GM21619 (cell line): ENCODE measurements around the gene ADCYAP1R1.

ENCODE experiments used
- ATAC-seq: cut with Tn5 transposase; IDR thresholded peaks from one replicate; pipeline ENCODE4 v1.9.1; 2021; ENCODE audit not compliant: unreplicated experiment

The ADCYAP1R1 gene

DNA sequence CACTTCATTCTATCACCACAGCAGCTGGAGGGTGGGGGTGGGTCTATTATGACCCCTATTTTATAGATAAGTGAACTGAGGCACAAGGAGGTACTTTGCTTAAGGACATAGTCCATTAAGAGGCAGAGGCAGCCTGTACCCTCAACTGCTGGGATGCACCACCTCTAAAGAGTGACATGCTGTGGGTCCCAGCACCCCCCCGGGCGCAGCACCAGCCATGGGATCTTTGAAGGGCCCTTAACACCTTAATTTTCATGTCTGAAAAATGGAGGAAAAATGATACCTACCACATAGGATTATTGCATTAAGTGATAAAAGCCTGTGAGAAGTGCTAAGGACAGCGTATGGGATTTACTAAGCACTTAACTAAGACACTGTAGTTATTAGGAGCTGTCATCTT, 15.4 kb downstream of the ADCYAP1R1 start:
- no peak for ATAC-seq

DNA sequence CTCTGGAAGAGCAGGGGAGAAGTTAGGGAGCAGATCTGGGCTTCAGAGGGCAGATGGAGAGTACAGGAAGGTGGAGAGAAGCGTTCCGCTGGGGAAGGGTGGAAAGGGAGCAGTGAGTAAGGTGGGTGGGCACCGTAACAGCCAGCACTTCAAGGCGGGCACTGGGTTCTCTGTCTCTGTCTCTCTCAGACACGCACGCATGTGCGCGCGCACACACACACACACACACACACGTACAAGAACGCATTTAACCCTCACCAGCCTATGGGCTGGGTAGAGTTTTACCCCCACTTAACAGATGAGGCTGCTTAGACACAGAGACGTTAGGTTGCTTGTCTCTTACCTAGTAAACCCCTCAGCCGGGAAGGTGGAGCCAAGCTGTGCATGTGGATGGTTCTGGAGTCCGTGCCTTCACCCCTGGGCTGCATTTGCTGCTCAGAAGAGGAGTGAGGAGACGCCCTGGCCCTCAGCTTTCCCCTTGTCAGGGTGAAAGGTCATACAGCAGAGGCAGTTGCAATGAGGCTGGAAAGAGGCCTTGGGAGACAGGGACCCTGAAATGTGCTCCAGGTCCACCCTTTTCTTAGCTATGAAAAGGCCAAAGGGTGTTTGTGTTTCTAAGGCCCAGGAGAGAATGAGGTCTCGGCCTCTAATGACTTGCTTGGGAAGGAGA, 16.0 kb downstream of the ADCYAP1R1 start:
- ATAC-seq = no peak

DNA sequence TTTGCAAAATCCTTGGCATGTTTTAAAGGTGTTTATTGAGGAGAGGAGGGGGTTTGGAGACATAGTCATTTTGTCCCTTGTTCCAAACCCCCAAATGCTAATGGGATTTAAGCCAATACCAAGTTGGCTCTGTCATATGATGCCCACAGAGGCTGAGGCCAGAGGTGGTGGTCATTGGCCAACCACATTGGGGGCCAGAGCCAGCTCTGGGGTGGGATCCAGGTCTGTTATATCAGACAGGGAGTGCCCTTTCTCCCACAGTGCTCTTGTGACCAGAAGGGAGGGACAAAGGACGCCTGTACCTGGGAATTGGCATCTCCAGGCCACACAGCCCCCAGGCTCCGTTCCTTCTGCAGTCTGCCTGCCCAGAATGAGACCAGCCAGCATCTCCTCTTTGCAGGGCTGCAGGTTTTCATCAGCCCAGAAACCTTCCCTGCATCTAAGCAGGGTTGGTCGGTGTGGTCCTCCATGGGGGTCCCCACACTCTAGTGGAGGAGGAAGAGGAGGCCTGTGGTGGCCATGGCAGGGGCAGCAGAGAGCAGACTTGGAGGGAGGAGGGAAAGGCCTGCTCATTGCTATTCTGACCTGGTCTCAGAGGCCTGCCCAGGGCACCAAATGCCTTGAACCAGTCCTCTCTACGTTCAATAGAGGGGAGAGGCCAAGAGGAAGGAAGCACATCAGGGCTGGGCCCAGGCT, 17.9 kb downstream of the ADCYAP1R1 start:
- ATAC-seq = no peak

DNA sequence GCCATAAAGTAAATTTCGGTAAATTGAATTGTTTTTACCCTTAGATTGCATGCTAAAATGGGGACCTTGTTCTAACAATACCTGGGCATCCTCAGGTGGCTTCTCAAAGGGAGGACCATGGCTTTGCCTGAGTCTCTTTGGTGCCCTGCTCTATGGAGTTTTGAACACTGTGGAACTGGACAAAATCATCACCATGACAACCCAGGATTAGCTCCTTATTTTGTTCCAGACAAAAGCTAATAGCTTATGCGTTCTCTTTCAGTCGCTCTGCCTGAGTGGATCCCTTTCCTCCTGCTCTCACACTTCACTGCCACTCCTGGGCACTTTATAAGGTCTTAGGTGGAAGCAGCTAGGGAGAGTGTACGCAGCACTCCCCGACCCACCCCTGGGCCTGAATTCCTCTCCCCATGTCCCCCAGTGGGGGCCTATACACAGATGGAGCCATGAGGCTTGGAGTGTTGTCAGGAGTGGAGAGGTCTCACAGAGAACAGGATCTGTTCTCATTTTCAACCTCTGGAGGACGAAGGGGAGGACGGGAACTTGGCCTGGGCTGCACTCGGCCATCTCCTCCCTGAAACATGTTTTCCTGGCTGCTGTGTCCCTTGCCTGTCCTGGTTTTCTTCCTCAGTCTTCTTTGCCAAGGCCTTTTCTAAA, 19.0 kb downstream of the ADCYAP1R1 start:
- ATAC-seq = no peak

DNA sequence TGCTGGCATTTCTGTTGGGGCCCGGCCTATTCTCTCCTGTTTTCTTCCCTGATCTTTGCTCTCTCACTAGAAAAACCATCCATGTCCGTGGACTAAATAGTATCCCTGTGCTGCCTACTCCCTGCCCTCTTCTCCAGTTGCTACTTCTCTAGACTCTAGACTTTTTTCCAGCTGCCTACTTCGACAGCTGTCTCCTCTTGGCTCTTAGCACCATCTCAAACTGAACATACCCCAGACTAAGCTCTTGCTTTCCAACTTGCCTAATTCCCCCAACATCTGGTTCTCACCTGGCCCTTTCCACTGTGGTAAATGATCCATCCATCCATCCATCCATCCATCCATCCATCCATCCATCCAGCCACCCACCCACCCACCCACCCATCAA, 19.5 kb downstream of the ADCYAP1R1 start:
- no peak for ATAC-seq

DNA sequence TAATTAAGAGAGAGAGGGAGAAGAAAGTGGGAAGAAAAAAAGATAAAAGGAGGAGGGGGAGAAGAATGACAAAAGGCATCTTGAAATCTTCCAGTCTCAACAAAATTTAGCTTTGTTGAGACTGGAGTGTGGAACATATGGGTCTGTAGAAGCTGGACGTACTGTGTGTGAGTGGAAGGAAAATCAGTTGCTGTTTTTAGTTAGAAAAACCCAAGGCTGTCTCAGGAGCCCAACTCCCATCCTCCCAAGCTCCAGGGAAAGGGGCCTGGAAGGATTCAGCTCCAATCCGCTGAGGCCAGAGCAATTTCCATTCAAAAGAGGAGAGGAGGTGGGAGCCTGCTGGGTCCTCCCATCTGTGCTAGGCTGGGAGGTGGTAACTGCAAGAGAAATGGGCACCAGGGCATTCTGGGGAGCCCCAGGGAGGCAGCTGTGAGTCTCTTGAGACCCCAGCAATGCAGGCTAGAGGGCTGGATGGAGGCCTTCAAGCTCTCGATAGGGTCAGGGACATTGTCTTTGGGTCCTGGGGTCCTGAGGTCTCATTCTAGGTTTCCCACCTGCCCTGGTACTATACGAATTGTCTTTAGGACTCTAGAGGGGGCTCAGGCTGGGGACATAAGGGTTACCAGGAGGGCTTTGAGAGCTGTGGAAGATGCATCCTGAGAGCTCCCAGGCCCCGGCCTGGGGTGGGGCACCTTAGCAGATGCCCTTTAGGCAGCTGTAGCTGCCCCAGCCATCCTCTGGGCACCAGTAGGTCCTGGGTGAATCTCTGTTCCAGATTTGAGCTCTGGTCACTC, 21.4 kb downstream of the ADCYAP1R1 start:
- no peak for ATAC-seq

DNA sequence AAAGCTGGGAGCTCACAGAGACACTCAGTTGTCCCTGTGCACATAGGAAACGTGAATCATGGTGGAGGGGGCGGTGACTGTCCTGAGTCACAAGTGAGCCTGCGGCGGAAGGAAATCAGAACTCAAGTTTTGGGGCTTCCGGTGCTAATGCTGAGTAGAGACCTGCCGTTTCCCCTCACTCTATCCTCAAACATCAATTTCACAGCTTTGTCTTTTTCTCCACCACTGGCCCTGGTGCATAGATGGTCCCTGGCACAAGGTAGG, 21.9 kb downstream of the ADCYAP1R1 start:
- ATAC-seq = no peak

DNA sequence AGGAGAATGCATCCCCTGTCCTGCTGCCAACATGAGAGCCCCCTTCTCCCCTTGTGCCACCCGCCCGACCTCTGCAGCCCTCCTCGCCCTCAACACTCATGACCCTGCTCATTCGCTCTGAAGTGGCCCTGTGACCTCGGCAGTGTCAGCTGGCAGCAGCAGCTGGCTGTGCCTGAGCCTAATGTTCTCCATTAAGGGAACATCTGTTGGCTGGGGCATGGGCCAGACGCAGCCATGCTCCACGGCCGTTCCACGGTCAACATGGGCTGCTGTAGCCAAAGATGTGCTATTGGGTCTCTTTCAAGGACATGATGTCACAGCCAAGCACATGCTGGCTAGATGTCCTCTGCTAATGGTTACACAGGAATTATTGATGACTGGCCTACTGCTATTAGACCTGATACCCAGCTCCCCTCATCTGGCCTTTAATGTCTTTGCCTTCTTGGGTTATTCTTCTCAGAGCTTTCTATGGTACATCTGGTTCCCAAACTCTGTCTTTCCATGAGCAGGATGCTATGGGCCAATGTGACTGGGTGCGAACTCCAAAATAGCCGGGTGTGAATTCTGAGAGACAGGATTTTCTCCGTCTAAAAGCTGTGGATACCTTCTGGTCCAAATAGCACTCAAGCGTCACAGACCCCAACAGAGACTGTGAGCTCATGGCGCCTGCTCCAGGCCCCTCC, 22.4 kb downstream of the ADCYAP1R1 start:
- ATAC-seq = no peak

DNA sequence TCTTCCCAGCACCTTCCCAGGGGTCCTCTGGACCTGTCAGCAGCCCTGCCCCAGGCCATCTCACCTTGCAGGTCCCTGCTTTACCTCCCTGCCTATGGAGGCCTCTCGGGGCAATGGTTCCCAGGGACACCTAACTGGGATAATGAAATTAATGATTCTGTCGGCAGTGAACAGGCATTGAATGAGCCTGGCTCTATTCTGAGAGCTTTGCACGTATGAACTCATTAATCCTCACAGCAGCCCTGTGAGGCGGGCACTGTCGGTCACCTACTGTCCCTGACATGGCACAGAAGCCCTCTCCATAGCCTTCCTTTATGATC, 22.9 kb downstream of the ADCYAP1R1 start:
- ATAC-seq = no peak

DNA sequence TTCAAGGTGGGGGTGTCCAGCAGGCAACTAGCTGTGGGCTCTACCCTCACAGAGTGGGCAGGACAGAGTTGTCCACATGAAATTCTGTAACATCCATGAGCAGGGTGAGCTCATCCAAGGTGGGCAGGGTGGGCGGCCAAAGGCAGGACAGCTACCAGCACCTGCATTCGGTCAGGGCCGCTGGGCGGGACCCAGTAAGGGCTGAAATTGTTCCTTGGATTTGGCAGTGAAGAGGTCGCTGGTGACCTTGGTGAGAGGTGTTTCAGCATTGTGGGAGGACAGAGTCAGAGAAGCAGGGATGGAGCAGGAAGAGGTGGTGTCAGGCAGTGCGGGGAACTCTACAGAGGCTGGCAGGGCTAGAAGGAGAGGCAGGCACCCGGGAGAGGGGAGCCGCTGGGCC, 23.9 kb downstream of the ADCYAP1R1 start:
- no peak for ATAC-seq

DNA sequence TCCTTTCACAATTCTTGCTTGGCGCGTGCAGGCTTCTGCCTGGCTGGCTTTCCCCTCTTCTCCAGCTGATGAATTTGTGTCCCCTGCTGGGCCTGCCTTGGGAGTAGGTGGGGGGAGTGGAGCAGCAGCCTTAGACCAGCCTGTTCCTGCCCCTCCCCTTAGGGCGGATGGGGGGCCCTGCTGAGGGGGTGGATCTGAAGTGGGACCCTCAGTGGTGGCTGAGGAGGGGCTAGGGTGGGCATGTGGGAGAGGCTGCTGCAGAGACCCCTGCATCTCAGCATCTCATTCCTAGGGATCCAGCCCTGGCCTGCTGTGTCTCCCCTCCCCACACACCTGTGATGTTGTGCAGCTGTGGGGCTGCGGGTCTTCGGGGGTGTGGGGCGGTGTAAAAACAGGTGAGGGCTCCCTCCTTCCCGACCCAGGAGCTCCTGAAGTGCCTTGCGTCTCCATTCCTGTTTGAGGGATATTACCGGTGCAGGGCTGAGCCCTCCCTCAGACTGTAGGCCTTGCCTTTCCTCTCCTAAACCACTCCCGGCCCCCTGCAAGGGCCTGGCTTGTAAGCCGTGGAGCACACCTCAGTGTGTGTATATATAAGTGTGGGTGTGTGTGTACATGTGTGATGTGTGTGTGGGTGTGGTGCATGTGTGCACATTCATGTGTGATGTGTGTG, 24.7 kb downstream of the ADCYAP1R1 start:
- ATAC-seq = no peak

DNA sequence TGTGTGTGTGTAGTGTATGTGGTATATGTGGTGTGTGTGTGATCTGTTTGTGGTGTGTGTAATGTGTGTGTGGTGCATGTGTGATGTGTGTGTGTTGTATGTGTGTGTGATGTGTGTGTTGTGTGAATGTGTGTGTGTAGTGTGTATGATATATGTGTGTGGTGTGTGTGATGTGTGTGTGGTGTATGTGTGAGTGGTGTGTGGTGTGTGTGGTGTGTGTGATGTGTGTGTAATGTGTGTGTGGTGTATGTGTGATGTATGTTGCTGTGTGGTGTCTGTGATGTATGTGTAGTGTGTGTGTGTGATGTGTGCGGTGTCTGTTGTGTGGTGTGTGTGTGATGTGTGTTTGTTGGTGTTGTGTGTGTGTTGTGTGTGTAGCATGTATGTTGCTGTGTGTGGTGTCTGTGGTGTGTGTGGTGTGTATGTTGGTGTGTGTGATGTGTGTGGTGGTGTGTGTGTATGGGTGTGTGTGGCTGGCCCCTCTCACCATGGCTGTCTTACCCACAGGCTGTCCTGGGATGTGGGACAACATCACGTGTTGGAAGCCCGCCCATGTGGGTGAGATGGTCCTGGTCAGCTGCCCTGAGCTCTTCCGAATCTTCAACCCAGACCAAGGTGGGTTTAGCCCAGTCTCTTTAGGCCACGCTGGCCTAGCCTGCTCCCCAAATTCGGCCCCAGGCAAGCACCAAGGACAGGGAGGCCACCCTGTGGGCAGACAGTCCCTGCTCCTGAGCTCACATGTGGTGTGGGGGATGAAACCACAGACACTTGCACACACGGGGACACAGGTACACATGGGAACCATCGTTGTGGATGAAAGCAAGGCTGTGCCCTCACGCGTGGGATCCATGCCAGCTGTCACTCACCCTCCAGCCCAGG, 25.6 kb downstream of the ADCYAP1R1 start:
- ATAC-seq = no peak

DNA sequence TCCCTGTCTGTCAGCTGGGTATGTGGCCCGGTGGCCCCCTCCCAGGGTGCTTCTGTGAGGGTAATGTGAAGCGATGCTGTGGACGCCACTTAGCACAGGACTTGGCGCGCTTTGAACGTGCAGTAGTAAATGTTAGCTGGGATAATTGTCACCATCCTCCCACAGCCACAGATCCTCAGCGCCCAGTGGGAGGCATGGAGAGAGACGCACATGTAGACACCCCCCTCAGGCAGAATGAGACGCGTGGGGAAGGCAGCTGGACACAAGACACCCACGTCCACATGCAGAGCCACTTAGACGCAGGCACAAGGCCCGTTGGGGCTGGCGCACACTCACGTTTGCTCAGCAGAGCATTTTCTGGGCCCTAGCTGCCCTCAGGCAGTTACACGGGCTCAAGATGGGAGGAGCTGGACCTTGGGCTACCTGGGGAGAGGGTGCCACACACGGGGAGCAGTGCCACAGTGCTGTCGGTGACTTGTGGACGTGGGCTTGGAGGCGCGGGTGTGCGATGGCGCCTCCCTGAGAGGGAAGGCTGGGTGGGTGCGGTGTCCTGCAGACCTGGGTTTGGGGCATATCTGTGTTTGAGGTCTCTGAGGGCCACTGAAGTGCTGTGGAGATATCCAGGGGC, 26.4 kb downstream of the ADCYAP1R1 start:
- no peak for ATAC-seq

DNA sequence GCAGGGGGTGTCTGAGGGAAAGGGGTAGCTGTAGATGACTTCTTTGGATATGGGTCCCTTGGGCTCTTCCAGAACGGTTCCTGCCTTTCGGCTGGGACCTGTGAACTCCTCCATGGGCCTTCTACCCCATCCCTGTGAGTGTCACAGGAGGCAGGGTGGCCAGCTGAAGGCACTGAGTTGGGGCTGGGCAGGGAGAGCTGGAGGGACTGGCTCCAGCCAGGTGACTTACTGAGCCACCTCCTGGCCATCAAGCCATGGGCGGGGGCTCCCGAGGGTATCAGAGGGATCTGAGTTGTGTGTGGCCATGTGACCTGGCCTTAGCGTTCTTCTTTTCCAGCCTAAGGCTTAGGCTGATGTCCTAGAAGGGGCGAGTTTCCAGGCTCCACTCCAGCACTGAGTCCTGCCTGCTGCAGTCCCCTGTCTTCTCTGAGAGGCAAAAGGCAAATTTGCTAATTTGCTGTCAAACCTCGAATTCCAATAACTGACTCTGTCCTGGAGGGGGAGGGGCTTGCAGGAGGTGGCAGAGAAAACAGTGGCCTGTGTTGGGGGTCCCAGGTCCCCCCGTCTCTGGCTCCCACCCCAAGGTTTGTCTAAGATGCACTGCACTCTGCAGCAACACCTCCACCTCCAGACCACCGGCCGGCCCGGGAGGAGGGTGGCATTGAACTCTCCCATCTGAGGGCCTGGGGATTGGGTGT, 27.2 kb downstream of the ADCYAP1R1 start:
- ATAC-seq = no peak

DNA sequence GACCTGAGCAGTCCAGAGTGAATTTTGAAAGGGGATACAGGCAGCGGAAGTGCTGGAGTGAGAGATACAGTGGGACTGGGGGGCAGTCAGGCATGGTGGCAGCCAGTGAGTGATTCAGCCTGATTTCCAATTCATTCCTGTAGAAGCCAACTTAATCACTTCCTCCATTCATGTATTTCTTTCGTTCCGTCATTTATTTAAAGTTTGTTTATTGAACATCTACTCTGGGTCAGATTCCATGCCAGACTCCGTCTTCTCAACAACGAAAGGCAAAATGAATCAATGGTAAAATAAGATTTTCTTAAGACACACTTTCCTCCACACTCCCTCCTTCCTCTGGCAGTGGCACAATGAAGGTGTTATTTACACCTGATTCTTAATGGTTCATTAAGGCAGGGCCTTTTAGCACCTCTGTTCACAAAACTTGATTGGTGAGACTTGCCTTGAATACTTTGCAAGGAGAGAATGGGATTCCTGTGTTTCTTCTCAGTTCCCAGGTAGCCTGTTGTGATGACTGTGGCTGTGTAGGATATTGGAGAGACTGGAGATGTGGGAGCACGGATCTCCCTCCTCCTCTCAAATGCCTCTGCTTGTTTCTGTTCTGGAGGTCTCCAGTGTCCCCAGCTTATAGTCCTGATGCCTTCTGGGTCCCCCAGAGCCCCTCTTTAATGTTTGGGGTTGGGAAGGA, 27.9 kb downstream of the ADCYAP1R1 start:
- ATAC-seq = no peak

DNA sequence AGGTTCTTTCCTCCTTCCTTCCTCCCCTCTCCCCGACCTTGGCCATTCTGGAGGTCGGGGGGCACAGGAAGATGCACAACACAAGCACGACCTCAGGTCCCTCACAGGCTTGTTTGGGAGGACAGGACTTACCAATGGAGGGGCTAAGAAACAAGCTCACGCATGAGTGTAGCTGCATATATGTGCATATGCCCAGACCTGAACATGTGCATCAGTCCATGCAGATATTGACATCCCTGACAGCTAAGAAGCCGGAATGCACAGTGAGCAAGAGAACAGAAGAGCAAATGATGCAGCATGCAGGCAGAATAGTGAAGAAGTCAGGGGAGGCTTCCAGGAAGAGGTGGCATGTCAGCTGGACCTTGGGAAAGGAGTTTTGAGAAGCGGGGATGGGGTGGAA, 28.7 kb downstream of the ADCYAP1R1 start:
- ATAC-seq = no peak

DNA sequence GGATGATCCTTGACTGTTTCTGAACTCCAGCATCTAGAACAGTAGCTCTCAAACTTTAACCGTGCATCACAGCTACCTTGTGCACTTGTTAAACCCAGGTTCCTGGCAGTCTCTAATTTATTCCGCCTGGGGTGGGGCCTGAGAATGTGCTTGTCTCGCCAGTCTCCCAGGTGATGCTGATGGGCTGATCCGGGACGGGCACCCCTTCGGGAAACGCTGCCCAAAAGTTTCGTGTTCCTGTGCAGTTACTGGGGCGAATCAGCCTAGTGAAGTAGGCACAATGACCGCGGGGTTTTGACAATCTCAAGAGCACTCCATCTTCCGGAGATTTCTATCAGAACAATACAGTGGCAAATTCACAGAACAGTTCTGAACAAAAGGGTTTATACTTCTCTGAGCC, 29.9 kb downstream of the ADCYAP1R1 start:
- no peak for ATAC-seq

DNA sequence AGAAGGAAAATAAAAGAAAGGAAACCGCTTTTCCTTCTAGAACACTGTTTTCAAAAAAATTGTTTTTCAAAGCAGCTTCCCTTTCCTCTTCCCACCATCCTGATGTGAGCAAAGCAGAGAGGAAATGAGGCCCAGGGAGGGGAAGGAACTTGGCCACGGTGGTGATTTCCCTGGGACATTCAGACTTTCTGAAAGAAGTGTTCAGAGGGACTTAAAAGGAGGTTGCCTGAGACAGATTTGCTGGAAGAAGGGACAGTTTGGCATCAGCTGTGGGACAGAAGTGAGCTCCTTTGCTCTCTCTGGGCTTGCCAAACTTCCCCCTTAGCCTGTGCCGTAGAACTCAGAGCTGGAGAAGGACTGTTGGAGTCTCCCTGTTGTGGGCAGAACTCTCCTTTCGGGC, 30.3 kb downstream of the ADCYAP1R1 start:
- no peak for ATAC-seq
